Trophoblast cell (in vitro differentiated cells and primary cell): ENCODE measurements around the gene HRK.

Experiments
- DNase-seq, 2 donors: peaks; one replicate each; pipeline ENCODE4 v3.0.0-alpha.2; 2016
- H2AFZ ChIP-seq: 2 replicates; pipeline ENCODE4 v1.6.1; 2013; ENCODE audit warnings: low read length, moderate library complexity, mild to moderate bottlenecking; ENCODE audit not compliant: insufficient read depth, poor library complexity
- H2AK5ac ChIP-seq: 2 replicates; pipeline ENCODE4 v1.6.1; 2013; ENCODE audit warnings: mild to moderate bottlenecking, low read length
- H2BK120ac ChIP-seq: 2 replicates; pipeline ENCODE4 v1.6.1; 2013; ENCODE audit warnings: low read length, mild to moderate bottlenecking, moderate library complexity; ENCODE audit not compliant: insufficient read depth, poor library complexity
- H2BK12ac ChIP-seq: 2 replicates; pipeline ENCODE4 v1.6.1; 2013; ENCODE audit warnings: mild to moderate bottlenecking, low read length, moderate library complexity
- H2BK5ac ChIP-seq: 2 replicates; pipeline ENCODE4 v1.6.1; 2013; ENCODE audit warnings: low read length, low read depth, moderate library complexity, mild to moderate bottlenecking; ENCODE audit not compliant: poor library complexity
- H3K14ac ChIP-seq: 2 replicates; pipeline ENCODE4 v1.6.1; 2013; ENCODE audit warnings: mild to moderate bottlenecking, low read length
- H3K18ac ChIP-seq: 2 replicates; pipeline ENCODE4 v1.6.1; 2013; ENCODE audit warnings: mild to moderate bottlenecking, low read length
- H3K23ac ChIP-seq: 2 replicates; pipeline ENCODE4 v1.6.1; 2013; ENCODE audit warnings: low read length
- H3K27ac ChIP-seq: 2 replicates; pipeline ENCODE4 v1.5.1; 2013; ENCODE audit warnings: low read depth, mild to moderate bottlenecking, inconsistent platforms, low read length, moderate library complexity
- H3K27me3 ChIP-seq: 2 replicates; pipeline ENCODE4 v1.6.1; 2013; ENCODE audit warnings: inconsistent platforms, mild to moderate bottlenecking, low read length, moderate library complexity; ENCODE audit not compliant: insufficient read depth
- H3K36me3 ChIP-seq, 2 experiments: 1 replicate in 1 of 2; 2 replicates in 1 of 2; pipeline ENCODE4 v1.6.1; 2013; ENCODE audit warnings: low read length in 2 of 2, mild to moderate bottlenecking in 2 of 2, moderate library complexity in 1 of 2; ENCODE audit not compliant: insufficient read depth in 2 of 2, control insufficient read depth in 1 of 2
- H3K4ac ChIP-seq: 2 replicates; pipeline ENCODE4 v1.6.1; 2013; ENCODE audit warnings: low read depth, mild to moderate bottlenecking, low read length, moderate library complexity
- H3K4me1 ChIP-seq, 2 experiments: 1 replicate in 1 of 2; 2 replicates in 1 of 2; pipeline ENCODE4 v1.6.1; 2013; ENCODE audit warnings: low read length in 2 of 2, mild to moderate bottlenecking in 2 of 2, moderate library complexity in 1 of 2; ENCODE audit not compliant: insufficient read depth in 2 of 2, control insufficient read depth in 1 of 2
- H3K4me2 ChIP-seq: 2 replicates; pipeline ENCODE4 v1.6.1; 2013; ENCODE audit warnings: inconsistent platforms, mild to moderate bottlenecking, low read length, moderate library complexity
- H3K4me3 ChIP-seq: 2 replicates; pipeline ENCODE4 v1.5.1; 2013; ENCODE audit warnings: mild to moderate bottlenecking, low read depth, low read length, inconsistent platforms
- H3K79me1 ChIP-seq: one replicate; pipeline ENCODE4 v1.6.1; 2013; ENCODE audit warnings: low read length
- H3K79me2 ChIP-seq: 2 replicates; pipeline ENCODE4 v1.6.1; 2013; ENCODE audit warnings: low read length, mild to moderate bottlenecking; ENCODE audit not compliant: control insufficient read depth, insufficient read depth, poor library complexity
- H3K9ac ChIP-seq: 2 replicates; pipeline ENCODE4 v1.6.1; 2013; ENCODE audit warnings: mild to moderate bottlenecking, low read length
- H3K9me3 ChIP-seq: 2 replicates; pipeline ENCODE4 v1.6.1; 2013; ENCODE audit warnings: low read depth, mild to moderate bottlenecking, control low read depth, inconsistent platforms, low read length; ENCODE audit not compliant: insufficient read depth
- H4K12ac ChIP-seq: 2 replicates; pipeline ENCODE4 v1.6.1; 2013; ENCODE audit warnings: low read depth, mild to moderate bottlenecking, low read length, moderate library complexity
- H4K8ac ChIP-seq: 2 replicates; pipeline ENCODE4 v1.6.1; 2013; ENCODE audit warnings: low read depth, mild to moderate bottlenecking, low read length, moderate library complexity
- H4K91ac ChIP-seq: one replicate; pipeline ENCODE4 v1.6.1; 2013; ENCODE audit warnings: low read depth, mild to moderate bottlenecking, low read length, moderate library complexity
- WGBS: extraction: QIAGEN DNeasy Blood & Tissue Kit; methylation state at CpG from one replicate; pipeline ENCODE4 v1.1.7; 2013; ENCODE audit warnings: missing lambda C conversion rate; ENCODE audit not compliant: insufficient read length, insufficient coverage; ENCODE audit errors: extremely low coverage; 5-methylcytosine and 5-hydroxymethylcytosine counted together

HRK gene

DNA sequence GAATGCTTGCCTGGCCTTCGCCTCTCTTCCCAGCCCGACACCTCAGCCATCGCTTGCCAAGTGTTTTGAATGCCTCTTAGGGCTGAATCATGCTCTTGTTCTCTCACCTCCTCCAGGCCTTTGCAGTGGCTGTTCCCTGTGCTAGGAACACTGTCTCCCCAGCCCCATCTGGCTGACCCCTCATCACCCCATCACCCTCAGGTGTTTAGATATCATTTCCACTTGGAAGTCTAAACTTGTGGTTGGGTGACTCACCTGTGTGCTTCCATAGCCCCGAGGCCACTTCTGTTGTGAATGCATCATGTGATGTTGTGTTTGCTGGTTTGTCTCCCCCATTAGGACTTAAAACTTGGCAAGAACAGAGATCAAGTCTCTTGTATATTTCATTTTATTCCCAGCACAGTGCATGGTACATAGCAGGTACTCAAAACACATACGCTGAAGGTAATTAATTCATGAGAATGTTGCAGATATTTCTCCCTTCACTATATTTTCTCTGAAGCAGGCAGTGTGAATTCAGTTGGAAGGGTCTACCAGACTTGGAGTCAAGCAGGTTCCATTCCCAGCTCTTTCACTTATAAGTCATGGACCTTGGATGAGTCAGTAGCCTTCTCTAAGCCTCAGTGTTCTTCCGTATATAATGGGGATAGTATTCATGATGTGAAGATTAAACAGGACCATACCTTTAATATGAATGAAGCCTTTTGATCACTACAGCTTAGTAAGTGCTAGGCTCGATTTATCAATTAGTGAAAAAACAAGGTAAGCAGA lies 67.8 kb downstream of the HRK start:
- no peak overlapping the region for H3K9ac ChIP-seq
- peaks cover 3 to 4% of the 10 kb centered on the region in 2 experiments for H3K4me1 ChIP-seq
- peaks cover 2% of the 10 kb centered on the region for H3K9me3 ChIP-seq
- WGBS, result no CpG with 5 or more reads among the region's 7 CpGs
- no peak overlapping the region for H2BK12ac ChIP-seq
- no peak overlapping the region for H3K4me3 ChIP-seq
- no peaks in the 10 kb centered on the region for H3K27me3 ChIP-seq
- H2BK120ac ChIP-seq, result no peak overlapping the region
- no peak overlapping the region for H4K91ac ChIP-seq
- no peak overlapping the region for H3K14ac ChIP-seq
- no peak overlapping the region for H4K12ac ChIP-seq
- H2AFZ ChIP-seq, result no peak overlapping the region
- no peak overlapping the region for H2BK5ac ChIP-seq
- no peak overlapping the region for H4K8ac ChIP-seq
- no peak for DNase-seq
- no peak overlapping the region for H3K27ac ChIP-seq
- no peak overlapping the region for H3K4ac ChIP-seq
- no peak overlapping the region for H3K18ac ChIP-seq
- peaks cover 2% of the 10 kb centered on the region for H3K79me1 ChIP-seq
- no peak overlapping the region for H3K23ac ChIP-seq
- H2AK5ac ChIP-seq, result no peak overlapping the region
- no peak overlapping the region for H3K4me2 ChIP-seq
- H3K36me3 ChIP-seq, result no peaks in the 10 kb centered on the region
- no peaks in the 10 kb centered on the region for H3K79me2 ChIP-seq

DNA sequence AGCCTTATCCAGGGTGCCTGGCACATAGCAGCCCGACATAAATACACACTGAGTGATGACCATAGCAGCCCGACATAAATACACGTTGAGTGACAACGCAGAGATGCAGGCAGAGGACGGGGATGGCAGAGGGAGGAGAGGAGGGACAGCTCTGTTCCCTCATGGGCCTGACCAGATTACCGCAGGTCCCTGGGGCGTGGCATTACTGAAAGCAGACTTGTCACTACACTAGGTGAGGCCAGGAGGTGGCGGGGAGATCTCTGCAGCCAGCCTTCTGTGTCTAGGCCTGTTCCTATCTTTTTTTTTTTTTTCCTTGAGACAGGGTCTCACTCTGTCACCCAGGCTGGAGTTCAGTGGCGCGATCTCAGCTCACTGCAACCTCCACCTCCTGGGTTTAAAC lies 69.0 kb downstream of the HRK start:
- Histone ChIP-seq H4K12ac (no peak overlapping the region), H2BK5ac (no peak overlapping the region), H3K9ac (no peak overlapping the region), H3K4me3 (no peak overlapping the region), H3K9me3 (peaks cover 2% of the 10 kb centered on the region), H2AFZ (no peak overlapping the region), H3K4ac (no peak overlapping the region), H3K4me1 (peaks cover 0 to 4% of the 10 kb centered on the region in 2 experiments), H3K27me3 (no peaks in the 10 kb centered on the region), H3K14ac (no peak overlapping the region), H2AK5ac (no peak overlapping the region), H2BK120ac (no peak overlapping the region), H3K27ac (no peak overlapping the region), H4K8ac (no peak overlapping the region), H3K79me2 (no peaks in the 10 kb centered on the region), H3K4me2 (no peak overlapping the region), H3K23ac (no peak overlapping the region), H4K91ac (no peak overlapping the region), H3K36me3 (no peaks in the 10 kb centered on the region), H3K79me1 (peaks cover 2% of the 10 kb centered on the region), H3K18ac (no peak overlapping the region), H2BK12ac (no peak overlapping the region)
- DNase-seq, result no peak
- WGBS, result no CpG with 5 or more reads among the region's 10 CpGs

DNA sequence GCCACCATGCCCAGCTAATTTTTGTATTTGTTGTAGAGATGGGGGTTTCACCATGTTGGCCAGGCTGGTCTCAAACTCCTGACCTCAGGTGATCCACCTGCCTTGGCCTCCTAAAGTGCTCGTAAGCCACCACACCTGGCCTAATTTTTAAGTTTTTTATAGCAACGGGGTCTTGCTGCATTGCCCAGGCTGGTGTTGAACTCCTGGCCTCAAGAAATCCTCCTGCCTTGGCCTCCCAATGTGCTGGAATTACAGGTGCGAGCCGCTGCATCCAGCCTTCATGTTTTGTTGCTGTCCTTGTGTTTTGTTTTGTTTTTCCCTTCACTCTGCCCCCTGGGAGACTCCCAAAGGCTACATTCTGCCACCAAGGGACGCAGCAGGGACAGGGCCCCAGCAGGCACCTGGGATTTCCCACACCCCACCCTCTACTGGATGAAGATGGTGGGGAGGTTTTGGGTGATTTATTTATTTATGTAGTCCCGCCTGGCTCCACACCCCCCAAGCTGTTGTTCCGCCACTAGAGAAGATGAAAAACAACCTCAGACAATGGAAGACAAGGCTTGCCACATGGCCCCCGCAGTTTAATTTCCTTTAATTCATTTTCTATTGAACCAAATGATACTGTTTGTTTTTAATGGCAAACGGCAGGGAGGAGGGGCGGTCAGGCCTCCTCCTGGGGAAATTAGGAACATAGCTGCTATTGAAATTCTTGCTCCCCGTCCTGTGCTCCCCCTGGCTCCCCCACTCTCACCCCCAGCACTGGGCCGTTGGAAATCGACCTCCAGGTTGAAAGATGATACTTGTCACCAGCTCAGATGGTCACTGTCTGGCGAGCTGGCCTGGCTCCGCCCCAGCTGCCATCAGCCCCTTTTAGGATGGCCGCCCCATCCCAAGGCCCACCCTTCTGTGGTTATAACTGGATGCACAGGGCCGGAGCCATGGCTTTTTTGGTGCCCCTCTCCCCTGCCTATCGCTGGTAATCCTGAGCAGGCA lies 72.8 kb downstream of the HRK start:
- Histone ChIP-seq H4K8ac (no peak overlapping the region), H3K18ac (no peak overlapping the region), H4K91ac (no peak overlapping the region), H3K79me2 (no peaks in the 10 kb centered on the region), H3K27ac (no peak overlapping the region), H3K4me3 (no peak overlapping the region), H3K27me3 (no peaks in the 10 kb centered on the region), H3K4me1 (peaks cover 0 to 4% of the 10 kb centered on the region in 2 experiments), H3K4ac (no peak overlapping the region), H2BK5ac (no peak overlapping the region), H2BK120ac (no peak overlapping the region), H2AK5ac (no peak overlapping the region), H3K79me1 (peaks cover 2% of the 10 kb centered on the region), H3K4me2 (no peak overlapping the region), H2BK12ac (no peak overlapping the region), H3K9me3 (peaks cover 2% of the 10 kb centered on the region), H3K14ac (no peak overlapping the region), H4K12ac (no peak overlapping the region), H3K36me3 (no peaks in the 10 kb centered on the region), H3K9ac (no peak overlapping the region), H2AFZ (no peak overlapping the region), H3K23ac (no peak overlapping the region)
- DNase-seq, result no peak
- WGBS, result no CpG with 5 or more reads among the region's 18 CpGs

DNA sequence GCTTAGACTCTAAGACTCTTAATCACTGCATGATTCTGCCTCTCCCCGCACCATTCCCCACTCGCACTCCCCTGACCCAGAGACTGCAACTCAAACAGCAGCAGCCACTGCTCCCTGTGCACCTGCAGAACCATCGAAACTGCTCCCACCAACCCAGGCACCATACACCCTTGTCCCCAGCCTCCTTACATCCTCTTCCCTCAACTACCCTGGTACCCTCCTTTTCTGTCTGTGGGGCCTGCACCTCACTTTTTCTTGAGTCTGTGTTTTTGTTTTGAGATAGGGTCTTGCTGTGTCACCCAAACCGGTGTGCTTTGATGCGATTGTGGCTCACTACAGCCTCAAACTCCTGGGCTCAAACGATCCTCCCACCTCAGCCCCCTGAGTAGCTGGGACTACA lies 73.7 kb downstream of the HRK start:
- no CpG with 5 or more reads among the region's 6 CpGs for WGBS
- no peak overlapping the region for H3K4me3 ChIP-seq

More for the DNA sequence above, 73.7 kb downstream of the HRK start:
- Histone ChIP-seq H3K18ac (no peak overlapping the region), H3K23ac (no peak overlapping the region), H3K9ac (no peak overlapping the region), H3K14ac (no peak overlapping the region), H3K4ac (no peak overlapping the region), H3K4me2 (no peak overlapping the region), H3K79me2 (no peaks in the 10 kb centered on the region), H2BK120ac (no peak overlapping the region), H3K9me3 (peaks cover 2% of the 10 kb centered on the region), H3K27me3 (no peaks in the 10 kb centered on the region), H3K36me3 (no peaks in the 10 kb centered on the region), H2BK5ac (no peak overlapping the region), H3K27ac (no peak overlapping the region), H4K91ac (no peak overlapping the region), H3K79me1 (no peaks in the 10 kb centered on the region), H2BK12ac (no peak overlapping the region), H4K8ac (no peak overlapping the region), H4K12ac (no peak overlapping the region), H3K4me1 (no peaks in the 10 kb centered on the region), H2AK5ac (no peak overlapping the region), H2AFZ (no peak overlapping the region)
- no peak for DNase-seq
